Natural killer cell (primary cell): ENCODE measurements around the gene GRB10. TPM values are rescaled to one million over a fixed set of nuclear protein-coding genes. Genes with fewer than 3 reads are reported as not detected.

Source experiments
- ATAC-seq, 3 donors: fragments of 150-1000 bp in 2 of 3; fragments of 200-7000 bp in 1 of 3; cut with Tn5 transposase; 1 replicate in 1 of 3; 2 replicates in 2 of 3; pipeline ENCODE4 v1.10.0; 2021; ENCODE audit warnings: mild to moderate bottlenecking in 2 of 3, moderate library complexity in 2 of 3
- DNase-seq, 2 donors: peaks; one replicate each; pipeline versions ENCODE4 v3.0.0 to v3.0.0-alpha.2; 2013 to 2021; ENCODE audit warnings: mixed read lengths in 1 of 2
- H3K27ac ChIP-seq: one replicate; pipeline ENCODE4 v1.5.1; 2013; ENCODE audit warnings: mild to moderate bottlenecking, low read length
- H3K27me3 ChIP-seq: one replicate; pipeline ENCODE4 v1.6.1; 2013; ENCODE audit warnings: low read length; ENCODE audit not compliant: control insufficient read depth, insufficient read depth
- H3K36me3 ChIP-seq: one replicate; pipeline ENCODE4 v1.6.1; 2013; ENCODE audit warnings: low read length; ENCODE audit not compliant: control insufficient read depth, insufficient read depth
- H3K4me1 ChIP-seq: one replicate; pipeline ENCODE4 v1.6.1; 2013; ENCODE audit warnings: low read length; ENCODE audit not compliant: control insufficient read depth, insufficient read depth
- H3K4me3 ChIP-seq: one replicate; pipeline ENCODE4 v1.5.1; 2013; ENCODE audit warnings: low read length
- H3K9me3 ChIP-seq: one replicate; pipeline ENCODE4 v1.6.1; 2013; ENCODE audit warnings: low read length; ENCODE audit not compliant: control insufficient read depth, insufficient read depth
- H3K27ac Mint-ChIP-seq, 2 donors: one replicate each; pipeline ENCODE4 v1.8.0; 2022; ENCODE audit warnings: mild to moderate bottlenecking in 2 of 2, mixed read lengths in 2 of 2, moderate library complexity in 1 of 2
- H3K27me3 Mint-ChIP-seq, 2 donors: one replicate each; pipeline ENCODE4 v1.8.0; 2022; ENCODE audit warnings: low read depth in 2 of 2, mixed read lengths in 2 of 2
- H3K36me3 Mint-ChIP-seq: one replicate; pipeline ENCODE4 v1.8.0; 2022; ENCODE audit warnings: mixed read lengths
- H3K4me1 Mint-ChIP-seq, 2 donors: one replicate each; pipeline ENCODE4 v1.8.0; 2022; ENCODE audit warnings: mixed read lengths in 2 of 2
- H3K4me3 Mint-ChIP-seq: one replicate; pipeline ENCODE4 v1.8.0; 2022; ENCODE audit warnings: mild to moderate bottlenecking, moderate library complexity, mixed read lengths
- H3K9me3 Mint-ChIP-seq, 2 donors: one replicate each; pipeline ENCODE4 v1.8.0; 2022; ENCODE audit warnings: mixed read lengths in 2 of 2
- WGBS: methylation state at CpG from one replicate; pipeline ENCODE4 v1.1.7; 2013; ENCODE audit warnings: missing lambda C conversion rate; ENCODE audit not compliant: insufficient coverage; 5-methylcytosine and 5-hydroxymethylcytosine counted together
- intact Hi-C: fragments of 100-400 bp; cut with micrococcal nuclease; formaldehyde crosslinking; loops from one replicate; pipeline ENCODE4 v1.14.2; 2022
- total RNA-seq, 4 donors: library from RNA; stranded (reverse); fragments of 120-200 nt in 1 of 4; gene quantifications; one replicate each; pipeline versions ENCODE4 v1.2.3 to v1.2.4, GENCODE V29; 2013 to 2022
- TF ChIP-seq, protein P1 (sequence below): fragments of 200-600 bp; IDR thresholded peaks from one replicate; pipeline ENCODE4 v1.8.0; 2022; ENCODE audit warnings: antibody characterized with exemption

GRB10 gene
- total RNA-seq, 3 donors from 2014 or later (not counting 1 experiment from before 2014, with no cell fraction given) = 0.16 to 24.4 (median 1.4) TPM

- intact Hi-C loops = no loop called here
- no peak overlapping the region for H3K4me3 Mint-ChIP-seq
- peaks cover 9 to 10% of the 10 kb centered on the region in 2 donors for H3K4me1 Mint-ChIP-seq
- Histone ChIP-seq H3K27ac (no peak overlapping the region), H3K9me3 (no peaks in the 10 kb centered on the region), H3K4me3 (no peak overlapping the region), H3K27me3 (no peaks in the 10 kb centered on the region), H3K4me1 (no peaks in the 10 kb centered on the region), H3K36me3 (no peaks in the 10 kb centered on the region)
- H3K27ac Mint-ChIP-seq = no peak overlapping the region
- TF ChIP-seq, protein P1, sequence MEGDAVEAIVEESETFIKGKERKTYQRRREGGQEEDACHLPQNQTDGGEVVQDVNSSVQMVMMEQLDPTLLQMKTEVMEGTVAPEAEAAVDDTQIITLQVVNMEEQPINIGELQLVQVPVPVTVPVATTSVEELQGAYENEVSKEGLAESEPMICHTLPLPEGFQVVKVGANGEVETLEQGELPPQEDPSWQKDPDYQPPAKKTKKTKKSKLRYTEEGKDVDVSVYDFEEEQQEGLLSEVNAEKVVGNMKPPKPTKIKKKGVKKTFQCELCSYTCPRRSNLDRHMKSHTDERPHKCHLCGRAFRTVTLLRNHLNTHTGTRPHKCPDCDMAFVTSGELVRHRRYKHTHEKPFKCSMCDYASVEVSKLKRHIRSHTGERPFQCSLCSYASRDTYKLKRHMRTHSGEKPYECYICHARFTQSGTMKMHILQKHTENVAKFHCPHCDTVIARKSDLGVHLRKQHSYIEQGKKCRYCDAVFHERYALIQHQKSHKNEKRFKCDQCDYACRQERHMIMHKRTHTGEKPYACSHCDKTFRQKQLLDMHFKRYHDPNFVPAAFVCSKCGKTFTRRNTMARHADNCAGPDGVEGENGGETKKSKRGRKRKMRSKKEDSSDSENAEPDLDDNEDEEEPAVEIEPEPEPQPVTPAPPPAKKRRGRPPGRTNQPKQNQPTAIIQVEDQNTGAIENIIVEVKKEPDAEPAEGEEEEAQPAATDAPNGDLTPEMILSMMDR = no peak
- no peak for ATAC-seq
- peaks cover 0 to 6% of the 10 kb centered on the region in 2 donors for H3K9me3 Mint-ChIP-seq
- H3K36me3 Mint-ChIP-seq = peaks cover 7% of the 10 kb centered on the region
- peaks cover 0 to 3% of the 10 kb centered on the region in 2 donors for H3K27me3 Mint-ChIP-seq
- DNase-seq = no peak
- WGBS = 93% methylated on average over 7 of the region's 7 CpGs
These were observed 179.4 kb downstream of the GRB10 start for GRCh38 chr7:50603287-50603686.

DNA sequence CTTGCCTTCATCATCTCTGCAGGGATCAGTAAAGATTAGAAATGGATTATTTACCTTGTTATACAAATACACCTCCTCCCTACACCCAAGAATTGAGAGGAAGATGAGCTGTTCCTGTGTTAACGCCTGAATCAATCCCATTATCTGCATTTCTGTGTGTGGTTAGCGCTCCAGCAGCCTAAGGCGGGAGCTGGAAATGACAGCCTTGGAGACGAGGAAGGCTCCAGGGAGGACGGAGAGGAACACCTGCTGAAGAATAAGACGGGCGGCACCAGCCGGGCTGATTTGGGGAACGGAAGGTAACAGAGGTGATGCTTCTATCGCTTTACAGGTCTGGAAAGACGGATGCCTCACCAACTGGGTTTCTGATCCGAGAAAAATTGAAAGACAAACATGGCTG is 183.3 kb downstream of the GRB10 start:
- no peaks in the 10 kb centered on the region for H3K36me3 ChIP-seq
- no peaks in the 10 kb centered on the region for H3K9me3 ChIP-seq
- Mint-ChIP-seq H3K9me3 (no peaks in the 10 kb centered on the region), H3K36me3 (no peaks in the 10 kb centered on the region), H3K27ac (no peak overlapping the region), H3K4me3 (no peak overlapping the region), H3K27me3 (peaks cover 0 to 6% of the 10 kb centered on the region in 2 donors), H3K4me1 (no peaks in the 10 kb centered on the region)
- no peaks in the 10 kb centered on the region for H3K27me3 ChIP-seq
- no peaks in the 10 kb centered on the region for H3K4me1 ChIP-seq
- no peak overlapping the region for H3K4me3 ChIP-seq
- intact Hi-C loops = loop anchor here (5.0 kb wide), 1 partner anchor 33 kb away; no protein-coding TSS in a partner anchor
- no peak for DNase-seq
- ATAC-seq = no peak
- TF ChIP-seq, protein P1 = no peak
- WGBS = 94% methylated on average over 12 of the region's 12 CpGs
- no peak overlapping the region for H3K27ac ChIP-seq

- Mint-ChIP-seq H3K36me3 (no peaks in the 10 kb centered on the region), H3K4me1 (no peaks in the 10 kb centered on the region), H3K27ac (no peak overlapping the region), H3K4me3 (no peak overlapping the region), H3K27me3 (peaks cover 0 to 6% of the 10 kb centered on the region in 2 donors), H3K9me3 (no peaks in the 10 kb centered on the region)
- intact Hi-C loops = loop anchor here (5.0 kb wide), 1 partner anchor 34 kb away; no protein-coding TSS in a partner anchor
- DNase-seq = no peak
- no peaks in the 10 kb centered on the region for H3K27me3 ChIP-seq
- no peaks in the 10 kb centered on the region for H3K36me3 ChIP-seq
- whole genome bisulfite sequencing = 89% methylated on average over 17 of the region's 18 CpGs
- no peak overlapping the region for H3K27ac ChIP-seq
- TF ChIP-seq, protein P1 = no peak
- ATAC-seq = no peak
- no peak overlapping the region for H3K4me3 ChIP-seq
- no peaks in the 10 kb centered on the region for H3K4me1 ChIP-seq
- no peaks in the 10 kb centered on the region for H3K9me3 ChIP-seq
These were observed 184.0 kb downstream of the GRB10 start for GRCh38 chr7:50598460-50599343.
